WERI-Rb-1 (cell line): Measurements from ENCODE around the gene LIAS.

ENCODE experiments used
- DNase-seq: peaks from one replicate; pipeline ENCODE4 v3.0.0-alpha.2; 2020
- H3K27ac ChIP-seq: fragments of 250-450 bp; sonication (Bioruptor Pico); 2 replicates; pipeline ENCODE4 v1.5.1; 2020; ENCODE audit warnings: mild to moderate bottlenecking, moderate library complexity
- H3K27me3 ChIP-seq: fragments of 250-450 bp; sonication (Bioruptor Pico); 2 replicates; pipeline ENCODE4 v1.5.1; 2021; ENCODE audit warnings: mild to moderate bottlenecking, low read depth, moderate library complexity; ENCODE audit not compliant: insufficient read depth, severe bottlenecking
- H3K36me3 ChIP-seq: fragments of 250-450 bp; sonication (Bioruptor Pico); 2 replicates; pipeline ENCODE4 v1.5.1; 2020; ENCODE audit warnings: mild to moderate bottlenecking, moderate library complexity
- H3K4me3 ChIP-seq: 2 replicates; pipeline ENCODE4 v1.5.1; 2011; ENCODE audit warnings: low read depth, mild to moderate bottlenecking, control low read depth, low read length
- H3K9me3 ChIP-seq: fragments of 250-450 bp; sonication (Bioruptor Pico); 2 replicates; pipeline ENCODE4 v1.5.1; 2021; ENCODE audit warnings: mild to moderate bottlenecking, moderate library complexity; ENCODE audit not compliant: severe bottlenecking
- TF ChIP-seq, protein P1 (sequence below): IDR thresholded peaks from 2 replicates; pipeline ENCODE4 v1.5.1; 2011; ENCODE audit warnings: low read depth, mild to moderate bottlenecking, control low read depth, inconsistent platforms, low read length

Gene LIAS

DNA sequence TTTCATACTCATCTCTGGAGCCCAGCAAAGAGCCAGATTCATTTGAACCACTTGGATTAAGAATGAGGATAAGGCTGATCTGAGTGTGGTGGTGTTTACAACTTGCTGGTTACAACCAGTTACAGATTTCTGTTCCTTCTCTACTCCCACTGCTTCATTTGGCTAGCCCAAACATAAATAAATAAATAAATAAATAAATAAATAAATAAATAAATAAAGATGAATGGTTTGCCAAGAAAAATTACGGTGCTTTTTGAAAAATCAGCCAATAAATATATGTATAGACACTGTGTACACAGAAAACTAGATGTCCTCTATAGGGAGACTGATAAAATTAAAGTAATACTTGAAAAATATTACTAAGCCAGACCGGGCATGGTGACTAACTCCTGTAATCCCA is 17.3 kb upstream of the LIAS start:
- H3K27me3 ChIP-seq = no peaks in the 10 kb centered on the region
- TF ChIP-seq, protein P1, sequence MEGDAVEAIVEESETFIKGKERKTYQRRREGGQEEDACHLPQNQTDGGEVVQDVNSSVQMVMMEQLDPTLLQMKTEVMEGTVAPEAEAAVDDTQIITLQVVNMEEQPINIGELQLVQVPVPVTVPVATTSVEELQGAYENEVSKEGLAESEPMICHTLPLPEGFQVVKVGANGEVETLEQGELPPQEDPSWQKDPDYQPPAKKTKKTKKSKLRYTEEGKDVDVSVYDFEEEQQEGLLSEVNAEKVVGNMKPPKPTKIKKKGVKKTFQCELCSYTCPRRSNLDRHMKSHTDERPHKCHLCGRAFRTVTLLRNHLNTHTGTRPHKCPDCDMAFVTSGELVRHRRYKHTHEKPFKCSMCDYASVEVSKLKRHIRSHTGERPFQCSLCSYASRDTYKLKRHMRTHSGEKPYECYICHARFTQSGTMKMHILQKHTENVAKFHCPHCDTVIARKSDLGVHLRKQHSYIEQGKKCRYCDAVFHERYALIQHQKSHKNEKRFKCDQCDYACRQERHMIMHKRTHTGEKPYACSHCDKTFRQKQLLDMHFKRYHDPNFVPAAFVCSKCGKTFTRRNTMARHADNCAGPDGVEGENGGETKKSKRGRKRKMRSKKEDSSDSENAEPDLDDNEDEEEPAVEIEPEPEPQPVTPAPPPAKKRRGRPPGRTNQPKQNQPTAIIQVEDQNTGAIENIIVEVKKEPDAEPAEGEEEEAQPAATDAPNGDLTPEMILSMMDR = no peak
- no peak overlapping the region for H3K27ac ChIP-seq
- H3K9me3 ChIP-seq = peaks cover 2% of the 10 kb centered on the region
- no peak overlapping the region for H3K4me3 ChIP-seq
- DNase-seq = no peak
- peaks cover 1% of the 10 kb centered on the region; the same call in 1 of the 2 replicates for H3K36me3 ChIP-seq

DNA sequence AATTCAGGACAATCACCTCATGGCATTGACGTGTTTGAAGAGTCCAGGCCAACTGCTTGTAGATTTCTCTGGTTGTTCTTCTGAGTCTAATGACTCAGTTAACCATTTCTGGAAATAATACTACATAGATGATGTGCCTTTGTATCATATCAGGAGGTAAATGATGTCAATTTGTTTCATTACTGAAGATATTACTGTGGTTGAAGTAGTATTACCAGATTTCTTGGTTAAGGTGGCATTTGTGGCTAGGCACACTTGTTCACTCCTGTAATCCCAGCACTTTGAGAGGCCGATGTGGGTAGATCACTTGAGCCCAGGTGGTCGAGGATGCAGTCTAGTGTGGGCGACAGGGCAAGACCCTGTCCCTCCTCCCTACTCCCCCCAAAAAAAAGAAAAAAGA is 15.9 kb upstream of the LIAS start:
- TF ChIP-seq, protein P1 = no peak
- DNase-seq = no peak
- Histone ChIP-seq H3K9me3 (peaks cover 2% of the 10 kb centered on the region), H3K27ac (no peak overlapping the region), H3K36me3 (peaks cover 13% of the 10 kb centered on the region), H3K27me3 (no peaks in the 10 kb centered on the region), H3K4me3 (no peak overlapping the region)

DNA sequence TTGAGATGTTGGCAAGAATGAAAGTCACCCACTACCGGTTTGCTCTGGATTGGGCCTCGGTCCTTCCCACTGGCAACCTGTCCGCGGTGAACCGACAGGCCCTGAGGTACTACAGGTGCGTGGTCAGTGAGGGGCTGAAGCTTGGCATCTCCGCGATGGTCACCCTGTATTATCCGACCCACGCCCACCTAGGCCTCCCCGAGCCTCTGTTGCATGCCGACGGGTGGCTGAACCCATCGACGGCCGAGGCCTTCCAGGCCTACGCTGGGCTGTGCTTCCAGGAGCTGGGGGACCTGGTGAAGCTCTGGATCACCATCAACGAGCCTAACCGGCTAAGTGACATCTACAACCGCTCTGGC is 12.4 kb upstream of the LIAS start:
- TF ChIP-seq, protein P1 = no peak
- Histone ChIP-seq H3K27ac (no peak overlapping the region), H3K4me3 (no peak overlapping the region), H3K27me3 (no peaks in the 10 kb centered on the region), H3K9me3 (peaks cover 2% of the 10 kb centered on the region), H3K36me3 (peaks cover 30% of the 10 kb centered on the region)
- DNase-seq = no peak

DNA sequence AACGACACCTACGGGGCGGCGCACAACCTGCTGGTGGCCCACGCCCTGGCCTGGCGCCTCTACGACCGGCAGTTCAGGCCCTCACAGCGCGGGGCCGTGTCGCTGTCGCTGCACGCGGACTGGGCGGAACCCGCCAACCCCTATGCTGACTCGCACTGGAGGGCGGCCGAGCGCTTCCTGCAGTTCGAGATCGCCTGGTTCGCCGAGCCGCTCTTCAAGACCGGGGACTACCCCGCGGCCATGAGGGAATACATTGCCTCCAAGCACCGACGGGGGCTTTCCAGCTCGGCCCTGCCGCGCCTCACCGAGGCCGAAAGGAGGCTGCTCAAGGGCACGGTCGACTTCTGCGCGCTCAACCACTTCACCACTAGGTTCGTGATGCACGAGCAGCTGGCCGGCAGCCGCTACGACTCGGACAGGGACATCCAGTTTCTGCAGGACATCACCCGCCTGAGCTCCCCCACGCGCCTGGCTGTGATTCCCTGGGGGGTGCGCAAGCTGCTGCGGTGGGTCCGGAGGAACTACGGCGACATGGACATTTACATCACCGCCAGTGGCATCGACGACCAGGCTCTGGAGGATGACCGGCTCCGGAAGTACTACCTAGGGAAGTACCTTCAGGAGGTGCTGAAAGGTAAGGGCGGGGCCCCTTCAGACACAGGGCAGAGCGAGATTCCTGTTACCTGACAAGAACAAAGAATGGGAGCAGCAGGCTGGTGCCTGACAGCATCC is 11.8 kb upstream of the LIAS start:
- H3K9me3 ChIP-seq = peaks cover 2% of the 10 kb centered on the region
- no peak for DNase-seq
- TF ChIP-seq, protein P1 = no peak
- H3K27me3 ChIP-seq = no peaks in the 10 kb centered on the region
- no peak overlapping the region for H3K4me3 ChIP-seq
- H3K36me3 ChIP-seq = peaks cover 35% of the 10 kb centered on the region
- H3K27ac ChIP-seq = no peak overlapping the region

DNA sequence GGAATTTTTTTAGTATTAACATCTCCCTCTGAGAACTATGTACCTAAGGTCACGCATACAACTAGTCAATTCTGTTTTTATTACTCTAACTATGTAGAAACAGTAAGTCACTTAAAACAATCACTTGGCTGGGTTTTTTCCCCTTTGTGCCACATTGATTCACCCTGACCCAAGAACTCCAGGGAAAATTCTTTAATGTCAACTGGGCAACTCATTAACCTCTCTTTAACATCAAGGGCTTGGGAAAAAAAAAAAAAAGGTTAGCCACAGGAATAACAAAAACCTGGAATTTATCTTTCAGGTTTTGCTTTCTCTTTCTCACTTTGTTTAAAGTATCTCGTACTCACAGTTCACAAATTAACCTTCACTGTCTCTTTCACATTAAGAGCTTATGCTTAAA is 8.2 kb upstream of the LIAS start:
- Histone ChIP-seq H3K27ac (no peak overlapping the region), H3K4me3 (no peak overlapping the region), H3K36me3 (peaks cover 71% of the 10 kb centered on the region), H3K27me3 (no peaks in the 10 kb centered on the region), H3K9me3 (peaks cover 2% of the 10 kb centered on the region)
- DNase-seq = no peak
- TF ChIP-seq, protein P1 = no peak
